Hepatocyte (in vitro differentiated cells): ENCODE results near the gene DNAJC24. TPM values are rescaled to one million over a fixed set of nuclear protein-coding genes. Genes with fewer than 3 reads are reported as not detected.

Source experiments
- DNase-seq: peaks from one replicate; pipeline ENCODE4 v3.0.0-alpha.2; 2016; ENCODE audit warnings: low spot score
- H2AFZ ChIP-seq: fragments of 200-600 bp; sonication (generic); 2 replicates; pipeline ENCODE4 v1.6.0; 2016; ENCODE audit warnings: antibody characterized with exemption, mild to moderate bottlenecking
- H3K27ac ChIP-seq: fragments of 200-600 bp; sonication (generic); 2 replicates; pipeline ENCODE4 v1.5.1; 2016; ENCODE audit warnings: mild to moderate bottlenecking
- H3K27me3 ChIP-seq: fragments of 200-600 bp; sonication (generic); 2 replicates; pipeline ENCODE4 v1.6.1; 2016
- H3K36me3 ChIP-seq: fragments of 200-600 bp; sonication (generic); replicated peaks from 2 replicates; pipeline ENCODE4 v1.5.1; 2016; ENCODE audit warnings: low read depth; ENCODE audit not compliant: insufficient read depth
- H3K4me1 ChIP-seq: fragments of 200-600 bp; sonication (generic); 2 replicates; pipeline ENCODE4 v1.5.1; 2016; ENCODE audit warnings: mild to moderate bottlenecking, moderate library complexity; ENCODE audit not compliant: insufficient read depth
- H3K4me2 ChIP-seq: fragments of 200-600 bp; sonication (generic); 2 replicates; pipeline ENCODE4 v1.6.0; 2016
- H3K4me3 ChIP-seq: fragments of 200-600 bp; sonication (generic); 2 replicates; pipeline ENCODE4 v1.5.1; 2016; ENCODE audit warnings: mild to moderate bottlenecking
- H3K79me2 ChIP-seq: fragments of 200-600 bp; sonication (generic); 2 replicates; pipeline ENCODE4 v1.6.0; 2017; ENCODE audit warnings: mild to moderate bottlenecking
- H3K9me2 ChIP-seq: fragments of 200-600 bp; sonication (generic); replicated peaks from 2 replicates; pipeline ENCODE4 v1.6.0; 2017; ENCODE audit warnings: mild to moderate bottlenecking; ENCODE audit not compliant: insufficient read depth
- H3K9me3 ChIP-seq: fragments of 200-600 bp; sonication (generic); 2 replicates; pipeline ENCODE4 v1.5.1; 2016; ENCODE audit warnings: low read depth, mild to moderate bottlenecking
- H4K20me1 ChIP-seq: fragments of 200-600 bp; sonication (generic); 2 replicates; pipeline ENCODE4 v1.6.0; 2016; ENCODE audit warnings: mild to moderate bottlenecking; ENCODE audit not compliant: insufficient read depth, poor library complexity, severe bottlenecking
- CTCF ChIP-seq: fragments of 200-600 bp; sonication (generic); IDR thresholded peaks from 2 replicates; pipeline ENCODE4 v1.5.1; 2016; ENCODE audit warnings: antibody characterized with exemption, mild to moderate bottlenecking; ENCODE audit not compliant: poor library complexity
- EZH2 ChIP-seq: fragments of 200-600 bp; sonication (generic); IDR thresholded peaks from 2 replicates; pipeline ENCODE4 v1.6.1; 2016; ENCODE audit warnings: antibody characterized with exemption, mild to moderate bottlenecking, borderline replicate concordance
- EZH2phosphoT487 ChIP-seq: fragments of 200-600 bp; sonication (generic); IDR thresholded peaks from one replicate; pipeline ENCODE4 v1.6.1; 2018; ENCODE audit warnings: antibody characterized with exemption, mild to moderate bottlenecking, low read depth, moderate library complexity; ENCODE audit not compliant: unreplicated experiment, severe bottlenecking
- WGBS: methylation state at CpG from one replicate; pipeline ENCODE4 v1.1.6; 2016; ENCODE audit warnings: low lambda C conversion rate; ENCODE audit errors: missing lambda C conversion rate; 5-methylcytosine and 5-hydroxymethylcytosine counted together
- polyA plus RNA-seq: library from polyadenylated mRNA; unstranded; fragments of >200 nt; fragmentation: Nextera tagmentation; extraction: Ambion mirVana; gene quantifications from 2 replicates; pipeline ENCODE4 v1.2.1, GENCODE V29; 2016
- total RNA-seq: library from RNA; depleted of rRNA; stranded (reverse); fragments of >200 nt; gene quantifications from 2 replicates; pipeline ENCODE4 v1.2.3, GENCODE V29; 2014

The DNAJC24 gene
- total and polyA plus RNA-seq, 2 experiments from 2014 or later = 6.7 to 19.1 TPM

GRCh38 chr11:31478223-31478590, 108.5 kb downstream of the DNAJC24 start:
- no peak for TF ChIP-seq CTCF
- TF ChIP-seq EZH2 = no peak
- TF ChIP-seq EZH2phosphoT487 = no peak
- no peak overlapping the region for H3K27ac ChIP-seq
- H2AFZ ChIP-seq = no peak overlapping the region
- no peak for DNase-seq
- no peaks in the 10 kb centered on the region for H3K27me3 ChIP-seq
- no peak overlapping the region for H3K4me2 ChIP-seq
- WGBS = 88% methylated on average over 2 of the region's 2 CpGs
- H3K9me3 ChIP-seq = no peaks in the 10 kb centered on the region
- H3K4me3 ChIP-seq = no peak overlapping the region
- no peaks in the 10 kb centered on the region for H3K36me3 ChIP-seq
- peaks cover 7% of the 10 kb centered on the region for H3K79me2 ChIP-seq
- no peaks in the 10 kb centered on the region for H3K9me2 ChIP-seq
- no peaks in the 10 kb centered on the region for H4K20me1 ChIP-seq
- no peaks in the 10 kb centered on the region for H3K4me1 ChIP-seq

DNA sequence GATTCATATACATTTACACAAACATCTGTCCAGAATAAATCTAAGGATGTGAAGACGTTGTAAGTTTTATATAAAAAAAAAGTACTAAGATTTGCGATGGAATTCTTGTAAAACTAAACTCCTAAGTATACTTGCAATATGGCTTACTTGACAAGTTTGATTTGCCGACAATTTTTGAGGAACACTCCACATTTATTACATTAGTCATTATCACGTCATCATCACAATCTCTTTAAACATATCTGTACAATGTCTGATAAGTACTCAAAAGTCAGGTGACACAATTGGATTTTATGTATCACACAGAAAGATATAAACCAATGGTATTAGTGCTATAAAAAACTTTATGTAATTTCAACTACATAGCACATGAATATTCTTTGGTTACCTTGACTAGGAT, 109.4 kb downstream of the DNAJC24 start:
- H3K4me2 ChIP-seq = no peak overlapping the region
- H3K9me2 ChIP-seq = no peaks in the 10 kb centered on the region
- no peaks in the 10 kb centered on the region for H3K9me3 ChIP-seq
- H3K4me1 ChIP-seq = no peaks in the 10 kb centered on the region
- H3K36me3 ChIP-seq = no peaks in the 10 kb centered on the region
- DNase-seq = no peak
- no peak overlapping the region for H3K27ac ChIP-seq
- no peak overlapping the region for H2AFZ ChIP-seq
- no peaks in the 10 kb centered on the region for H4K20me1 ChIP-seq
- H3K4me3 ChIP-seq = no peak overlapping the region
- no peaks in the 10 kb centered on the region for H3K27me3 ChIP-seq
- TF ChIP-seq EZH2phosphoT487 (no peak), EZH2 (no peak), CTCF (no peak)
- peaks cover 7% of the 10 kb centered on the region for H3K79me2 ChIP-seq
- 78% methylated on average over 4 of the region's 4 CpGs for WGBS

DNA sequence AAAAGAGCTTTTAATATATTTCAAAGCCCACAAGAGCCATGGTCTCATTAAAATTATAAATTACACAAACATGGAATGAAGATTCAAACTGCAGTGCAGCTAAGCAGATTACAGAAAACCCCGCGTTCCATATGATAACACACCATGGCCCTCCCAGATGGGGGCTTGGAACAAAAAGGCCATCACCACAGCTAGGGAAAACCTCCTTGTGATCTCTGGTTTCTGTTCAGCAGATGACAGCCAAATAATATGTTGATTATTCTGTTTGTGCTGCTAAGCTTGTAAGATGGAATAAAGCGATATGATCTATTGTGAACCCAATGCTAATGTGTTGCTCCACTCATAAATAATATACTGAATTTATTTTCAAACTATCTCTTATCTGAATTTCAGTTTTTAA, 111.3 kb downstream of the DNAJC24 start:
- Histone ChIP-seq H3K27me3 (no peaks in the 10 kb centered on the region), H2AFZ (no peak overlapping the region), H3K4me3 (no peak overlapping the region), H3K27ac (no peak overlapping the region), H4K20me1 (no peaks in the 10 kb centered on the region), H3K9me2 (no peaks in the 10 kb centered on the region), H3K36me3 (no peaks in the 10 kb centered on the region), H3K4me2 (no peak overlapping the region), H3K79me2 (peaks cover 10% of the 10 kb centered on the region), H3K9me3 (no peaks in the 10 kb centered on the region), H3K4me1 (no peaks in the 10 kb centered on the region)
- no peak for TF ChIP-seq EZH2
- TF ChIP-seq CTCF = no peak
- no peak for TF ChIP-seq EZH2phosphoT487
- 84% methylated on average over 3 of the region's 3 CpGs for WGBS
- no peak for DNase-seq

Other genes starting within 250 kb of the DNAJC24 start
- 1.9 and 2.4 TPM in 2 replicates for gene DCDC1, start 121 bp upstream of the DNAJC24 start, total RNA-seq
- 0.63 and 1.3 TPM in 2 replicates for gene DCDC1, start 121 bp upstream of the DNAJC24 start, polyA plus RNA-seq
- gene IMMP1L, start 139.8 kb downstream of the DNAJC24 start, total RNA-seq = 8.0 and 17.0 TPM in 2 replicates
- 30.2 and 33.6 TPM in 2 replicates for gene IMMP1L, start 139.8 kb downstream of the DNAJC24 start, polyA plus RNA-seq
- gene ELP4, start 139.9 kb downstream of the DNAJC24 start, total RNA-seq = 22.0 and 25.1 TPM in 2 replicates
- 12.3 and 15.7 TPM in 2 replicates for gene ELP4, start 139.9 kb downstream of the DNAJC24 start, polyA plus RNA-seq